GM18498 (cell line): ENCODE measurements around the gene KCNMA1.

Experiments used
- ATAC-seq: cut with Tn5 transposase; IDR thresholded peaks from one replicate; pipeline ENCODE4 v1.9.1; 2021; ENCODE audit warnings: mild to moderate bottlenecking, moderate library complexity; ENCODE audit not compliant: unreplicated experiment

KCNMA1 gene

GRCh38 chr10:77637532-77638320, at the start of gene KCNMA1:
Gene KCNMA1 (minus strand): TSS chr10:77637808.
- ATAC-seq, result no peak

- no peak for ATAC-seq
These were observed 49.2 kb upstream of the KCNMA1 start for GRCh38 chr10:77686650-77687417.

- ATAC-seq, result no peak
These were observed 48.5 kb upstream of the KCNMA1 start for GRCh38 chr10:77686096-77686495.

GRCh38 chr10:77685432-77685831, 47.8 kb upstream of the KCNMA1 start:
- ATAC-seq, result peak; percentile 45

- ATAC-seq, result peak; percentile 43
These were observed 45.5 kb upstream of the KCNMA1 start for GRCh38 chr10:77683088-77683432.

- ATAC-seq, result peak; percentile 21
These were observed 44.9 kb upstream of the KCNMA1 start for GRCh38 chr10:77682393-77683087.

- no peak for ATAC-seq
These were observed 44.2 kb upstream of the KCNMA1 start for GRCh38 chr10:77681839-77682238.

- no peak for ATAC-seq
These were observed 43.2 kb upstream of the KCNMA1 start for GRCh38 chr10:77680811-77681210.

- no peak for ATAC-seq
These were observed 42.5 kb upstream of the KCNMA1 start for GRCh38 chr10:77680065-77680464.

- ATAC-seq, result no peak
These were observed 41.6 kb upstream of the KCNMA1 start for GRCh38 chr10:77679217-77679616.

GRCh38 chr10:77678146-77678545, 40.5 kb upstream of the KCNMA1 start:
- no peak for ATAC-seq

GRCh38 chr10:77675347-77675746, 37.7 kb upstream of the KCNMA1 start:
- ATAC-seq, result no peak

- no peak for ATAC-seq
These were observed 36.0 kb upstream of the KCNMA1 start for GRCh38 chr10:77673515-77674140.

GRCh38 chr10:77673101-77673500, 35.5 kb upstream of the KCNMA1 start:
- no peak for ATAC-seq

- ATAC-seq, result no peak
These were observed 34.1 kb upstream of the KCNMA1 start for GRCh38 chr10:77671594-77672252.

- no peak for ATAC-seq
These were observed 33.3 kb upstream of the KCNMA1 start for GRCh38 chr10:77670817-77671443.

- no peak for ATAC-seq
These were observed 32.3 kb upstream of the KCNMA1 start for GRCh38 chr10:77669892-77670291.

GRCh38 chr10:77667426-77668324, 30.1 kb upstream of the KCNMA1 start:
- ATAC-seq, result peak; percentile 79

GRCh38 chr10:77666821-77667220, 29.2 kb upstream of the KCNMA1 start:
- ATAC-seq, result no peak
